ENCODE data around the gene SZT2.

Gene SZT2

DNA sequence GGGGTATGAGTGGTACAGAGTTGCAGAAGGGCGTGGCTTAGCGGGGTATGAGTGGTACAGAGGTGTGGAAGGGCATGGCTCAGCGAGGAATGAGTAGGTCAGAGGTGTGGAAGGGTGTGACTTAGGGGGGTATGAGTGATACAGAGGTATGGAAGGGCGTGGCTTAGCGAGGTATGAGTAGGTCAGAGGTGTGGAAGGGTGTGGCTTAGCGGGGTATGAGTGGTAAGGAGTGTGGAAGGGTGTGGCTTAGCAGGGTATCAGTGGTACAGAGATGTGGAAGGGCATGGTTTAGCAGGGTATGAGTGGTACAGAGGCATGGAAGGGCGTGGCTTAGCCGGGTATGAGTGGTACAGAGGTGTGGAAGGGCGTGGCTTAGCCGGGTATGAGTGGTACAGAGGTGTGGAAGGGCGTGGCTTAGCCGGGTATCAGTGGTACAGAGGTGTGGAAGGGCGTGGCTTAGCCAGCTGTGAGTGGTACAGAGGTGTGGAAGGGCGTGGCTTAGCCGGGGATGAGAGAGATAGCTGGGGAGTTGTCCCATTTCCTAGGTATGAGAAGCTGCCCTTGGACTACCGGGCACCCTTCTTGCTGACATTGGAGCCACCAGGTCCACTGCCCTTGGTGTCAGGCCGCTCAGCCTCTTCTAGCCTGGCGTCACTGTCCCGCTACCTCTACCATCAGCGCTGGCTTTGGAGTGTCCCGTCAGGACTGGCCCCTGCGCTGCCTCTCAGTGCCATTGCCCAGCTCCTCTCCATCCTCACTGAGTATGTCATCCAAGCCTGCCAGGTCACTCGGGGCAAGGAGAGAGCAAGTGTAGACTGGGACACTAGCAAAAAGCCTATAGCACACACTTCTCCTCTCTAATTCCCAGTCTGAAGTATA lies 34.2 kb downstream of the SZT2 start:
- DNase-seq (ENCODE audit: low read depth): no peak

DNA sequence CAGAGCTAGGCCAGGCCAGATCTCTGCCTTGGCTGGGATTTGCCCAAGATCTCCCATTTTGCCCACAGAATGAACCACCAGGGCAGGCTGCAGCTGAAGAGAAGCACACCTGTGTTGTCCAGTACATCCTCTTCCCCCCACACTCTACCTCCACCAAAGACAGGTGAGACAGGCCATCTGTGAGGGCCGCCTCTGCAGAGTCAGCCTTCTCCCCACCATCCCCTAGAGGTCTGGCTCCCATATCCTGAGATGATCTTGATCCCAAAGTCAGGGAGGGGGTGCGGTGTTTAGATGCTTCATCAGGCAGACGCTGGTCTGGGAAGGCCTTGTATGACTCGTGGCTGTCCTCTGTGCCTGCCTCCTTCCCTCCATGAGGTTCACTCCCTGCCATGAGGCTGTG lies 35.3 kb downstream of the SZT2 start:
- DNase-seq (ENCODE audit: low read depth): no peak

DNA sequence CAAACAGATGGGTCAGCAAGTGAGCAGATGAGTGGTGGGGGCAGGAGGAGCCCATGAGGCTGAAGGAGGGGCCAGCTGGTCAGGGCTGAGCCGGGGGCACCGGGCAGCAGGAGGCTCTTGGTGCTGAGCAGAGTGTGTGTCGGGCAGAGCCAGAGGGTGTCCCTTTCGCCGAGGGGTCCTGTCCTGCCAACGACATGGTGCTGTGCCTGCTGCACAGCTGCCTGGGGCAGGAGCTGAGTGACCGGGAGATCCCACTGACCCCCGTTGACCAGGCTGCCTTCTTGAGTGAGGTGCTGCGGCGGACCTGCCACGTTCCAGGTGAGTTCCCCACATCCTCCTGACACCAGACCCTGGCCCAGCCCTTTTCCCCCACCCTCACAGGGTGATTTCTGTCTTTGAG lies 36.5 kb downstream of the SZT2 start:
- DNase-seq (ENCODE audit: low read depth): no peak

DNA sequence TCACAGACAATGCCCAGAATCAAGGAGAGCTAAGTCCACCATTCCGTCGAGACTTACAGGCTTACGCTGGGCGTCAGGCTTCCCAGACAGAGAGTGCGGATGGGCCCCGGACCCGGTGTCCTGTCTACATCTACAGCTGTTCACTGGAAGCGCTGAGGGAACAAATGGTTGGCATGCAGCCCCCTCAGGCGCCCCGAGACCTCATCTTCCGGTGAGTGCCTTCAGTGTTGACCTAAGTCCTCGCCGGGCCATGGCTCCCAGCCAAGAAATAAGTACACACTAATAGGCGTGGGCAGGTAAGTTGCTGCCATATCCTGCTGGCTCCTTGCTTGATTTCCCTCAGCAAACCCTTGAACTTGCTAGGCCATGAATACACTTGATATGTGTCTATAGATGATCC lies 37.8 kb downstream of the SZT2 start:
- no peak for DNase-seq (ENCODE audit: low read depth)

DNA sequence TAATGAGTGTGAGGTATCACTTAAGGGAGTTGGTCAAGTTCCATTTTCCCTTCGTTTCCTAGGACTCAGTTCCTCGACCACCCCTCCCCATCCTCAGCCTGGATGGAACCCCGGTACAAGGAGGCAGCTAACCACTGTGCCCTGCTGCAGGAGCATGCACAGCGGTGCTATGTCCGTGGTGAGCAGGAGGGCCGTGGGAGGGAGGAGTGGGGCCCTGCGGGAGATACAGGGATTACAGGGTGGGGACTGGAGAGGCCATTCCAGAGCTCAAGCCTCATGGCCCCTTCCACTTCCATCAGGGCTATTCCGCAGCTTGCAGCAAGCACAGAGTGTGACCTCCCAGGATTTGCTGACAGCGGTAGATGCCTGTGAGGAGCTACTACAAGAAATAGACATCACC lies 38.2 kb downstream of the SZT2 start:
- DNase-seq (ENCODE audit: low read depth): no peak

DNA sequence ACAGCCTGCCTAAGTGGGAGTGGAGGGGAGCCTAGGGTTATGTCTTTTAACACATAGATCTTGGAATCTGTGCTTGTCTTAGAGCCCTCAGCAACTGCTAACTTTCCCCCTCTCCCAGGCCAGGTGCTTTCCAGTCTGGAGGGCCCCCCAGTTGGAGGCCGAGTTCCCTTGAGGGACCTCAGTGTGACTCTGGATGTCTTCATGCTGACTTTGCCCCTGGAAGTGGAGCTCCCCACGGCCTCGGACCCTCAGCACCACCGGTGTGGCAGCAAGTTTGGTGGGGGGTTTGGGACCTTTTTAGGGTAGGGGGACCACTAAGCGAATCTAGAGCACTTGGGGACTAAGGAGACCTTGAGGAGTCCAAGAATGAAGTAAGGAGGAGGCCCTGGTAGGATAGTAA lies 41.1 kb downstream of the SZT2 start:
- DNase-seq (ENCODE audit: low read depth): no peak

DNA sequence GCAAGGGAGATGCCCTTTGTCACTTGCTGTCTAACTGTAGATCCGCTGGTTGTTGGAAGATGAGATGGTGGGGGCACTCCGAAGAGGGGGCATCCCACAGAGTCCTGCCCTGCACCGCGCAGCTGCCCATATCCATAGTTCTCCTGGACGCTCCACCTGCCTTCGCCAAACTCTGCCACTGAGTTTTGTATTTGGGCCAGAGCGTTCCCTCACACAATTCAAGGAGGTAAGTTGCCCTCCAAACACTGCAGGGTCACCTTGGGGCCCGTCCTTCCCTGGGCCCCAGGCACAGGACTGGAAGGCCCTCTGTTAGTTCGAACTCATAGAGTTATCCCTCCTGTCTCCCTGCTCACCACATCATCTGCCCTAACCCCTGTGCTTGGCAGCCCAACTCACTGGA lies 42.0 kb downstream of the SZT2 start:
- no peak for DNase-seq (ENCODE audit: low read depth)

DNA sequence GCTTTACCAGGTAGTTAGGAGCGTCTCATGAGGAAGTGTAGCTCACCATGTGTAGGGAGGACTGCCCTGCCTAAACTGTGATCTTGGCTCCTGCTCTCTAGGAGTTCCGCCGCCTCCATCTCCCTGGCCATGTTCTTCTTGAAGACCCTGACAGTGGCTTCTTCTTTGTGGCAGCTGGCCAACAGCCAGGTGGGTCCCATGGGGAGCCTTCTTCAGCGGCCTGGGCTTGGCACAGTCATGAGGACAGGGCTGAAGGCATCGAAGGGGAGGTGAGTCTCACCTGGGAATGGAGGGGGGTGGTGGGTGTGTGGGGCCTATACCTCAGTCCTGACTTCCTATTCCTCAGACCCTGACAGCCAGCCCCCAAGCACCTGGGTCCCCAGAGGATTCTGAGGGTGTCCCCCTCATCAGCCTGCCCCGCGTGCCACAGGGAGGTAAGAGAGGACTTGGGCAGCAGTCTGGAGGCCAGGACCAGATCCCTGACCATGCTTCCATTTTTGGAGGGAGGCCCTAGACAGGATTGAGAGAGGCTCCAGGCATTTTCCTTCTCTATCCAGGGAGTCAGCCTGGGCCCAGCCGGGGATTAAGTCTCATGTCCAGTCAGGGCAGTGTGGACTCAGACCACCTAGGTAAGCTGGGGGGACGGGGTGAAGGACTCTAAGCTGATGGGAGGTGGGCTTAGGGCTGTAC lies 42.6 kb downstream of the SZT2 start:
- DNase-seq (ENCODE audit: low read depth): no peak

DNA sequence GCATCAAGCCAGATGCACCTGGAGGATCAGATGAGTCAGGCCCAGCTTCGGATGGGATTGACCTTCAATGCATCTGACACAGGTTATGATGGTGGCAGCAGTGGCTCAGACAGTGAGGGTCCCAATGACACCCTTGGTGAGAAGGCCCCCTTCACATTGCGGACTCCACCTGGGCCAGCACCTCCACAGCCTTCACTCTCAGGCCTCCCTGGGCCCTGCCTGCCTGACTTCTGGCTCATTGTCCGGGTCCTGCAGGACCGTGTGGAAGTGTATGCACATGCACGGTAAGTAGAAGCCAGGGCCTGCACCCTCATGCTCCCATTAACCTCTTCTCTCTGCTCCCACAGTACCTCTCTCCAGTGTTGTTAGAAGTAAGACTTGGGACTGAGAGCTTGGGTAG lies 43.2 kb downstream of the SZT2 start:
- no peak for DNase-seq (ENCODE audit: low read depth)

DNA sequence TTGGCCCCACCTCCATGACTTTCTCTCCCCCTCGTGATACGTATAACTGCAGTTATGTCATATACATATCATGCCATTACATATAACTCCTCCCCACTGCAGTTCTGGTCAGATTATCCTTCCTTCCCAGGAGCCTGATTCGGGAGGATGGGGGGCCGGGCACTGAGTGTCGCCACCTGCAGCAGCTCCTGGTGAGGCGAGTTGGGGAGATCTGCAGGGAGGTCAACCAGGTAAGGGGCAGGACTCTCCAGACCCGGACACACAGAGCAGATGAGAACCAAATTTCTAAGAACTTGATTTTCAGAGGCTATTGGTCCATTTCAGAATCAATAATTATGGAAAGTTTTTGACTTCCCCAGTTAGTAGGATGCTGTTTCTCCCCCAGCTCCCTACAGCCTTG lies 44.6 kb downstream of the SZT2 start:
- DNase-seq (ENCODE audit: low read depth): no peak

DNA sequence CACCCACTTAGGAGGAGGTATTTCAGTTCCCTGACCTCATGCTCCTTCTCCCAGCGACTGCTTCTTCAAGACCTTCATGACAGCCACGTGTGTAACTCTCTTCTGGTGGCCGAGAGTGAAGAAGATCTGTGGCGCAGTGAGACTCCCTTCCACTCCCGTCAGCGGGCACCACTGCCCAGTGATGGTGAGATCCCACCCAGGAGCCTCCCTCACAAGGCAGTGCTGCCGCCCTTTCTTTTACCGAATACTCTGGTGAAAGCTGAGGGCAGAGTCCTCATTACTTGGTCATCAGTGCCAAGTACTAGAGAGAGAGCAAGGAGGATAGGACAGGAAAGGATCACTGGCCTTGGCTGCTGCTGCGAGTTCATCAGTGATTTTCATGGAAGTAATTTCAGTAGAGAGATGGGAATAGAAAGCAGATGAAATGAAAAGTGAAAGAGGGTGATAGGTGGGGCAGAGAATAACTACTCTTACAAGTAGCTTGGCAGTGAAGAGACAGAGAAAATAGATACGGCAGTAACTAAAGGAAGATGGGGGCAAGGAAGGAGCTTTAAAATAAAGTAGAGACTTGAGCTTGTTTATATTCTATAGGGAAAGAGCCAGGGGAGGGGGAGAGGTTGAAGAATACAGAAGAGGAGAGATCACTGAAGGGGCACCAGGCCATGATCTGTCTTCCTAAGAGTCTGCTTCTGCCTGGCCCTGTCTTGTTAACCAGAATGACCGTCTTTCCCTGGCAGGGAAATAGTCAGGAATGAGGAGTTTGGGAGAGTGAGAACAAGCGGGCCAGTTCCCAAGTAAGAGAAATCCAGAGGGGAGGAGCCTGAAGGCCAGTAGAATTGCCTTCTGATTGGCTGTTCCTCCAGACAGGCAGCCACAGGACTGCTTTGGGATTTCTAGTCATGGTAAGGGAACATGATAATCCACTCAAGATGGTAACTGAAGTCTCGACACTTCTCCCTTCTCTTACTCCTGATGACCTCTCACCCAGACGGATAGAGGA lies 45.7 kb downstream of the SZT2 start:
- DNase-seq (ENCODE audit: low read depth): peak; percentile 86

DNA sequence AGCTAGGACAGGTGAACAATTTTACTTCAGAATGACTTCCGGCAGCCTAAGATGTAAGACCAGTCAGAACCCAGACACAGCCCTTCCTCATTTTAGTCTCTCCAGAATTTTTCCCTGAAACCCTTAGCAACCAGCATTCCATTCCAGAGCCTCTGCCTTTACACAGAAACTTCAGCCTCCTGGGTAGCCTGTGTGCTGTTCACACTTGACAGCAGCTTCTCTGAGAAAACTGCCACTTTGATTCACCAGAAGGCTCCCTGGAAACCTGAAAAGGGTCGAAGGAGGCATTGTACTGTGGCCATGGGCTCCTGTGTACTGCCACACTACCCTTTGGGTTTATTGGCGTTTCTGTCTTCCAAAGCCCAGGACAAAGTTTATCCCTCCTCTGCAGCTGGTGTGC lies 46.7 kb downstream of the SZT2 start:
- DNase-seq (ENCODE audit: low read depth): no peak

DNA sequence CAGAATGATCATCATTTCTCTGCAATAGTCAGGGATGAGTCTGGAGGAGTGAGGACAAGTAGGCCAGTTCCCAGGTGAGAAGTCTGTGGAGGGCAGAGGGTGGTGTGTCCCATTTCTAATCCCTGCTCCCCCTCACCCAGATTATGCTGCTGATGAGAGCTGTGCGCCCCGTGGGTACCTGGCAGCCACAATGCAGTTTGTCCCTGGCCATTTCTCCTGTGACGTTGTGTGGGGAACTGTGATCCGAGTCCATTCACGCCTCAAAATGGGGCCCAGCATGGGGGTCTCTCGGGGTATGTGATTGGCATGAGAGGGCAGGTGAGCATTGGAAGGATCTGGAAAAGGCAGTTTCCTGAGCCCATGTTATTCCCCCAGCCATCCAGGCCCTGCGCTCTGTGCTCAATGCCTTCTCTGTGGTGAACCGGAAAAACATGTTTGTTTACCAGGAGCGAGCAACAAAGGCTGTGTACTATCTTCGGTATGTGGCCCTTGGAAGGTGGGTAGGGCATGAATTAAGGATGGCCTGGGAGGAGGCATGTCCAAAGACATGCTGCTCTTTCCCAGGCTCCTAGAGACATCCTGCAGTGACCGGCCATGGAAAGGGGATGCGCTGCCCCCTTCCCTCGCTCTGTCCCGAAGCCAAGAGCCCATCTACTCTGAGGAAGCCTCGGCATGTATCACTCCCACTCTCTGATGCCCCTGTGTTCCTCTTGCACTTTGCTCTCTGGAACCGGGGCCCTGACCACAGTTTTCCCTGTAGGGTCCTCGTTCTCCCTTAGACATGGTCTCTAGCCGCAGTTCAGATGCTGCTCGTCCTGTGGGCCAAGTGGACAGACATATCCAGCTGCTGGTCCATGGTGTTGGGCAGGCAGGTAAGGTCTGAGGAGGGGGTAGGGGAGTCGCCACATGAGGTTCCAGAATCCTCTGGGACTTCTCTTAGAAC lies 47.6 kb downstream of the SZT2 start:
- DNase-seq (ENCODE audit: low read depth): no peak

DNA sequence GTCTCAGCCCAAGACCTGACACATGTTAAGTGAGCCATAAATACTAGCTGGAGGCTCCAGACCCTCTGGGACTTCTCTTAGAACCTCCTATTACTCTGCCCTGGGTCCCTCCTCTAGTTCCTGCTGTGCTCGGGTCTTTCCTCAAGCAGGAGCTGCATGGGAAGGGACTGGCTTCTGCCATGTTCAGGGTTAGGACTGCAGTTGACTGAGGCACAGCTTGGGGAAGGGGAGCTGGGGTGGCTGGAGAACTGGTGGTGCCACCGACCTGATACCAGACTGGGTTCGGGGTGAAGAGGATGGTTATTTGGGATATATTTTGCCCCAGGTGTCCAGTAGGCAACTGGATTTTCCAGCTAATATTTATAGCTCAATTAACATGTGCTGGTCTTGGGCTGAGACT lies 48.3 kb downstream of the SZT2 start:
- no peak for DNase-seq (ENCODE audit: low read depth)

DNA sequence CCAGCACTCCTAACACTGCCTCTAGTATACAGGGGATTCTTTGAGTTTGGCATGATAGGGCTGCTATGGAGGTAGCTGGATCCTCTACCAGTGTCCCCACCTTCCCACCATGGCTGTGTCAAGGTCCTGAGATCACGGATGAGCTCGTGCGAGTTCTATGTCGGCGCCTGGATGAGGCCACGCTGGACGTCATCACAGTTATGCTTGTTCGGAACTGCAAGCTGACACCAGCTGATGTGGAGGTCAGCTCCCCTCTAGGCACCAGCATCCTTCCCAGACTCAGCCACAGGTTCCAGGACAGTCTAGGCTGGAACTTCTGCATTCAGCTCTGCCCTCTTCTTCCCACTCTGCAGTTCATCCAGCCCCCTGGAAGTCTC lies 48.9 kb downstream of the SZT2 start:
- no peak for DNase-seq (ENCODE audit: low read depth)

DNA sequence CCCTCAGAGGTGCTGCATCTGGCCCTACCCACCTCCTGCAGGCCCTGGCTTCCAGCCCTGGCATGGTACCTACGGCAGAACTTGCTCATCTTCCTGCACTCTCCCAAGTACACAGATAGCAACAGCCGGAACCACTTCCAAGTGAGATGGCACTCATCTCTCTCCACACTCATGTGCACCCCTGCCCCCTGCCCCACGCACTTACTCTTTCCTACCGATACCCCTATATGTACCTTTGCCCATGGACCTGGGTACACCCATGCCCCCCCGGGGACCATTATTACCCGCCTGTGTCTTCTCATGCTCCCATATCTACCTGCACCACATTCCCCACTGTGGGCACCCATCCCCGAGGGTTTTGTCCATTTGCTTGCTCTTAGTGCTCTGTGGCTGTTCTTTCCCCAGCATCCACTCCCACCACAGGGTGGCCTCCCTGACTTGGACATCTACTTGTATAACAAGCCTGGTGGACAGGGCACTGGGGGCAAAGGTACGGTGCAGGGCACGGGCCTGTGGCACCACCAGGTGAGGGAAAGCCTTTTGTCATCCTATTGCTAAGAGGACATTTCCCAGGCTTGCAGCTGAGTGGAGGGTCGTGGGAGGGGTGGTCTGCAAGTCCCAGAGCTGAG lies 49.4 kb downstream of the SZT2 start:
- DNase-seq (ENCODE audit: low read depth): no peak

DNA sequence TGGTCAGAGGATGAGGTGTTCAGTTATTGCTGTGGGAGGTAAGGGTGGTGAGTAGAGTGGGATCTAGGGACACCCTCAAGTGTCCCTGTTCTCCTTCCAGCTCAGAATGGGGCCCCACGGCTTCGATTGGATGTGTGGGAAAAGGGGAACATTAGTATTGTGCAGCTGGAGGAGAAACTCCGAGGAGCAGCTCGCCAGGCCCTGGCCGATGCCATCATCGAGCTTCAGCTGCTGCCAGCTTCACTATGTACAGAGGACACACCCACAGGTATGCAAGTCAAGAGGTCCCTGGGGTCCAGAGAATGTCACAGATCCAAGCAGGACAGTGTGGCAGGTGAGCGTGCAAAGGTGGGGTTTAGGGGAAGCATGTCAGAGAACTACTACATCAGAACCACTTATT lies 50.1 kb downstream of the SZT2 start:
- no peak for DNase-seq (ENCODE audit: low read depth)

DNA sequence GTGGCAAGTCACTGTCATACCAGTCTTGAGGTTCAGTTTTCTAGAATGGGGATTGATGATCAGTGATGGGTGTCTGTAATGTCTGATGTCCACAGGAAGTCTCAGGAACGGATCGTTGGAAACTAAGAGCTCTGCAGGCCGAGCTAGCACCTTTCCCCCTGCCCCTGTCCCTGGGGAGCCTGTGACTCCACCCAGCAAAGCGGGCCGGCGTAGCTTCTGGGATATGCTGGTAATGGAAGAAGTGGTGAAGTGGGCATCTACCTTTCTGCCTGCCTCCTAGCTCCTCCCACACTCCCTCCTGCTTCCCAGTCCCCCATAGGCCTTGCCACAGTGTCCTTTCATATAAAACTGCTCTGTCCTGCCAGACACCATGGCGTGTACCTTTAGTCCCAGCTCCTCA lies 50.7 kb downstream of the SZT2 start:
- DNase-seq (ENCODE audit: low read depth): no peak

DNA sequence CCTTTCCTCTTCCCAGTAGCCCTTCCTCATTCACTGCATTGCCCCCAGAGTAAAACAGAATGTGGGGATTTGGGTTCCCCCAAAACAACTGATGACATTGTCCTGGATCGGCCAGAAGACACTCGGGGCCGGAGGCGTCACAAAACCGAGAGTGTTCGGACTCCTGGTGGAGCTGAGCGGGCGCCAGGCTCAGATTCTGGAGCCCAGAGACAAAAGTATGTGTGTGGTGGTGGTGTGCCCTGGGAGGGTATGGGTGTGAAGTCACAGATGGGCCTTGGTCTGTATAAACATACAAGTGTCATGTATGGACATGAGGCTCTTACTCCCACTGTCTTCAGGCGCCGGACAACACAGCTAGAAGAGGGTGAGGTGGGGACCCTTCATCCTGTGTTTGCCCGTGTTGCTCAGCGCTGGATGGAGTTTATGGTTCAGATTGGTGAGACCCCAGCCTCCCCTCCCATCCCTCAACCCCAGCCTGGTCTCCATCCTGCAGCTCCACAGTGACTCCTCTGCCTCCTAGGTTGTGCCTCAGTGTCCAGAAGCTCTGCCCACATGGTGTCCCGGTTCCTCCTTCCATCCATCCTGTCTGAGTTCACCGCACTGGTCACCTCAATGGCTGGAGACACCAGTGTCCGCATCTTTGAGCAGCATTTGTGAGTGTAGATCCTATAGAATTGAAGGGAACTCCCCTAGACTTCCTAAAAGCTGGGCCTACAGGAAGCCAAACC lies 51.6 kb downstream of the SZT2 start:
- DNase-seq (ENCODE audit: low read depth): no peak
